ENCODE data around the gene PLTP.
A peak's percentile ranks its signal among the peaks of the same experiment; 100 is the strongest.
"Not testable (repeated sequence)": the region's sequence is repeated elsewhere in the genome, so short reads cannot be mapped to it uniquely, and the experiment has no call there.

The PLTP gene

GRCh38 chr20:45896641-45897161 lies 15.3 kb downstream of the PLTP start:
- no peak for ATAC-seq

- ATAC-seq, result no peak
Measured at GRCh38 chr20:45894797-45895196, 17.2 kb downstream of the PLTP start.

- no peak for ATAC-seq
Measured at GRCh38 chr20:45893831-45894230, 18.1 kb downstream of the PLTP start.

GRCh38 chr20:45892828-45893500 lies 19.0 kb downstream of the PLTP start:
- peak in 1 of 2 donors; percentile 14 for ATAC-seq

- no peak for ATAC-seq
Measured at GRCh38 chr20:45892049-45892825, 19.7 kb downstream of the PLTP start.

DNA sequence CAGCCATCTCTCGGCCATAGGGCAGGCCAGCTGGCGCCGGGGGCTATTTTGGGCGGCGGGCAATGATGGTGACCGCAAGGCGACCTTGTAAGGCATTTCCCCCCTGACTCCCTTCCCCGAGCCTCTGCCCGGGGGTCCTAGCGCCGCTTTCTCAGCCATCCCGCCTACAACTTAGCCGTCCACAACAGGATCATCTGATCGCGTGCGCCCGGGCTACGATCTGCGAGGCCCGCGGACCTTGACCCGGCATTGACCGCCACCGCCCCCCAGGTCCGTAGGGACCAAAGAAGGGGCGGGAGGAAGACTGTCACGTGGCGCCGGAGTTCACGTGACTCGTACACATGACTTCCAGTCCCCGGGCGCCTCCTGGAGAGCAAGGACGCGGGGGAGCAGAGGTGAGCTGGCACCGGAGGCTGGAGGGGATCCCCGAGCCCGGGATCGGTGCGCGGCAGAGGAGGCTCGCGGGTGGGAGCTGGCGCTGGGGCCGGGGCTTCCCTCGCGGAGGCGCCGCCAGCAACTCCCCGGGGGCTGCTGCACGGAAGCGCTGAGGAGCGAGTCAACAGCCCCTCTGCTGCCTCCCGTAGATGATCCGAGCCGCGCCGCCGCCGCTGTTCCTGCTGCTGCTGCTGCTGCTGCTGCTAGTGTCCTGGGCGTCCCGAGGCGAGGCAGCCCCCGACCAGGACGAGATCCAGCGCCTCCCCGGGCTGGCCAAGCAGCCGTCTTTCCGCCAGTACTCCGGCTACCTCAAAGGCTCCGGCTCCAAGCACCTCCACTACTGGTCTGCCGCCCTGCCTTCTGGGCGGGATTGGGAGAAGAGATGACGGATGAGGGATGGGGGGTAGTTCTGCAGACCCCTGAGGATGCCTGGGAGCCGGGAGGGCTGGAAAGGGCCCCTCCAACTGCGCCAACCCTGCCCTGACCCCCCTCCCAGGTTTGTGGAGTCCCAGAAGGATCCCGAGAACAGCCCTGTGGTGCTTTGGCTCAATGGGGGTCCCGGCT lies 20.7 kb downstream of the PLTP start, which contains the start of the genes CTSA and NEURL2:
TSS of gene CTSA (plus strand) at position 351 of the 999 bp plus-strand sequence. CDS start at position 585, 234 bp downstream.
TSS of gene NEURL2 (minus strand) at position 224 of the 999 bp plus-strand sequence. CDS start at position 7, 217 bp downstream.
- peak; percentile 86 to 88 for ATAC-seq

- ATAC-seq, result peak; percentile 22 to 36
Measured at GRCh38 chr20:45890077-45890984, 21.6 kb downstream of the PLTP start.

GRCh38 chr20:45888681-45889080 lies 23.3 kb downstream of the PLTP start:
- no peak for ATAC-seq

DNA sequence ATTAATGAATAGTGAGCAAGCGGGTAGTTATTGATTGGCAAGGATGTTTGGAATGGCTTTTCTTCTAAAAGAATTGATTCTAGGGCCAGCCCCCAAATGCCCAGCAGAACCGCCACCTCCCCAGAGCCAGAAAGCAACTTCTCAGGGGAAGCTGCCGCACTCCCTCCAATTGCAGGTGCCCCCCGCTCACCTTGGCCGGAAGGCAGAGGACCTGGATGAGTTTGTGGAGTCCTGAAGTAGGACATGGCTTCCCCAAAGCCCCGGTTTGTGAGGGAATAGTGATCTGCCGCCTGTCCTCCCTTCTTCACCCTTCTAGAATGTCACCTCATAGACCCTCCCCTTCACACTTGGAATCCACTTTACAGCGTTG lies 24.6 kb downstream of the PLTP start, which contains the start of gene SPATA25:
TSS of gene SPATA25 (minus strand) at position 277 of the 370 bp plus-strand sequence. CDS start at position 245, 32 bp downstream.
- ATAC-seq, result no peak

- no peak for ATAC-seq
Measured at GRCh38 chr20:45886590-45887345, 25.2 kb downstream of the PLTP start.

GRCh38 chr20:45883100-45883469 lies 28.9 kb downstream of the PLTP start:
- no peak for ATAC-seq

- no peak for ATAC-seq
Measured at GRCh38 chr20:45882469-45883099, 29.4 kb downstream of the PLTP start.

DNA sequence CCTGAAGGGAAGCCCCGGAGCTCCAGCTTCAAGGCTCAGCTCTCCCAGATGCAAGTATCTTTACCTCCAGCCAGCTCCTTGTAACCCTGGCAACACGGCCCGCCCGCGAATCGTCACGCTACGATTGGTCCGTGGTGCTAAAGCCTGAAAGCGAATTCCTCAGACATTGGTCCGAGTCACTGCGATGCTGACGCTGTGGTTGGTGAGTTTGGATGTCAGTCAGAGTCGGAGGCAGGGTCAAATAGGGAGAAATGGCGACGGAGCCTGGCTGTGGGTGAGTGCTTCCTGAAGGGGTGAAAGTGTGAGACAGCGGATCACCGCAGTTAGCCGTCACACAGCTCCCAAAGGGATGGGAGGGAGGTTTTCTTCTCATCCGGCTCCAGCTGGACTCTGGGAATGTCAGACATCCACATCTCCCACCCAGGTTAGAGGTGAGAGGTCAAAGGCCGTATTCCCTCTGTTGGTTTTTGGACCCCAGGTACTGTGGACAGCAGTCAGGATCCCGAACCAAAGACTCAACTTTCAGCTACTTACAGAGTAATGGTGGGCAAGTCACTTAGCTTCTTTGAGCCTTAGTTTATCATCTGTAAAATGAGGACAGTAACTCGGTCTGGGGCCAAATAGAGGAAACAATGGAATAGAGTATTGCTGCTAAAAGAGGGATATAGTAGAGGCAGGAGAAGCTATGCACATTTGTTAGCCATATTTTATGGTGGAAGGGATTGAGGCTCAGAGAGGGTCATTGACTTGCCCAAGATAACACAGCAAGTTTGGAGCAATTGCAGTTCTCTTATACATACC lies 30.8 kb downstream of the PLTP start, which contains the start of gene ZSWIM1:
TSS of gene ZSWIM1 (plus strand) at position 240 of the 801 bp plus-strand sequence. CDS start 1,366 bp downstream, outside the sequence.
- peak; percentile 96 to 97 for ATAC-seq

DNA sequence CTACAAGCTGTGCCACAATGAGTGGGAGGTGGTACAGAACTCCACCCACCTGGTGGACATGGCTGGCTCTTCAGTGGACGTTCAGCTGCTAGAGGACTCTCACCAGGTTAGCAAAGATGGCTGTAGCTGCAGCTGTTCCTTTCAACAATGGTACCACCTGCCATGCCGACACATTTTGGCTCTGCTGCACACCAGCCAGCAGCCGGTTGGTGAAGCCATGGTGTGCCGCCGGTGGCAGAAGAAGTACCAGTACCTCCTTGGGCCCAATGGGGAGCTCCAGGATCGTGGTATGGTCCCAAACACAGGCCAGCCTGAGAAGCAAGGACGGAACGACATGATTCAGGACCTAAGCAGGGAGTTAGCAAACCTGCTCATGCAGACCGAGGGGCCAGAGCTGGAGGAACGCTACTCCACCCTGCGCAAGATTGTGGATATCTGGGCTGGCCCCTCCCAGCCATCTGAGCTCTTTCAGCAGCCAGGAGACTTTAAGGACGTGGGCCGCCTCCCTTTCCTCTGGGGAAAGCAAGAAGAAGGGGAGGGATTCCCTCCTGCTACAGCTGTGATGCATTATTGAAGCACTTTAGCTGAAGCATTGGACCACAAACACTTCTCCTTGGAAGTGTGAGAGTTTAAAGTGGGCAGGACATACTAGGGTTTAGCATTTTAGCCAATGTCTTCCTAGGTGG lies 33.7 kb downstream of the PLTP start:
- no peak for ATAC-seq

DNA sequence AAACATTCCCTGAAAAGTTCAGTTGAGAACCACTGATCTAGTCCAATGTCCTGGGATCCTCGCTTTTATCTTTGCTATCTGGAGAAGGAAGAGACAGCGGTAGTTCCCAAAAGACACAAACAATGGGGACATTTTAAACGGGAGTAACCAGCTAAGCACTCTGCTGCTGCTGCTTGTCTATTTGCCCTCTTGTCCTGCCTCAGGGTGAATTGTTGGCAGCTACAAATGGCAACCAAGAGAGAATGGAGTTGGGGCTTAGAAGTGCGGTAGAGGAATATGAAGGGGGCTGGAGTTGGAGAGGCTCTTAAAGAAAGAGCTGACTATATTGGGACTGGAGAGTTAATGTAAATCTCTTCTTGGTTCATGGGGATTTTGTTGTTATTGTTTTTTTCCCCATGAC lies 37.4 kb downstream of the PLTP start:
- ATAC-seq, result no peak

DNA sequence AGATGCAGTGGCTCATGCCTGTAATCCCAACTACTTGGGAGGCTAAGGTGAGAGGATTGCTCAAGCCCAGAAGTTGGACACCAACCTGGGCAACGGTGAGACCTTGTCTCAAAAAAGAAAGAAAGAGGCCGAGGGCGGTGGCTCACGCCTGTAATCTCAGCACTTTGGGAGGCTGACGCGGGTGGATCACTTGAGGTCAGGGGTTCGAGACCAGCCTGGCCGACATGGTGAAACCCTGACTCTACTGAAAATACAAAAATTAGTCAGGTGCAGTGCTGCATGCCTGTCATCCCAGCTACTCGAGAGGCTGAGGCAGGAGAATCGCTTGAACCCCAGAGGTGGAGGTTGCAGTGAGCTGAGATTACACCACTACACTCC lies 37.9 kb downstream of the PLTP start:
- not testable (repeated sequence) for ATAC-seq

GRCh38 chr20:45873409-45874103 lies 38.4 kb downstream of the PLTP start:
- ATAC-seq, result no peak

GRCh38 chr20:45872626-45873025 lies 39.3 kb downstream of the PLTP start:
- ATAC-seq, result no peak

Data from activated CD4-positive, CD25-positive, alpha-beta regulatory T cell treated with anti-CD3 and anti-CD28 coated beads, Interleukin-2, amount 50 U/mL, for 24 hours (primary cell).